D721Med (cell line): ENCODE measurements around the gene CYP26A1.

ENCODE experiments used
- DNase-seq: peaks from one replicate; pipeline ENCODE4 v3.0.0; 2011; ENCODE audit warnings: low spot score; ENCODE audit not compliant: insufficient read length
- FAIRE-seq: peaks from 2 replicates; lab custom pipeline; 2011; peaks lifted over from hg19 to GRCh38; lab: Jason Lieb, UNC
- CTCF ChIP-seq: IDR thresholded peaks from 2 replicates; pipeline ENCODE4 v1.5.1; 2012; ENCODE audit warnings: mild to moderate bottlenecking, control low read depth; ENCODE audit not compliant: insufficient read depth; ENCODE audit errors: missing control alignments

Gene CYP26A1

DNA sequence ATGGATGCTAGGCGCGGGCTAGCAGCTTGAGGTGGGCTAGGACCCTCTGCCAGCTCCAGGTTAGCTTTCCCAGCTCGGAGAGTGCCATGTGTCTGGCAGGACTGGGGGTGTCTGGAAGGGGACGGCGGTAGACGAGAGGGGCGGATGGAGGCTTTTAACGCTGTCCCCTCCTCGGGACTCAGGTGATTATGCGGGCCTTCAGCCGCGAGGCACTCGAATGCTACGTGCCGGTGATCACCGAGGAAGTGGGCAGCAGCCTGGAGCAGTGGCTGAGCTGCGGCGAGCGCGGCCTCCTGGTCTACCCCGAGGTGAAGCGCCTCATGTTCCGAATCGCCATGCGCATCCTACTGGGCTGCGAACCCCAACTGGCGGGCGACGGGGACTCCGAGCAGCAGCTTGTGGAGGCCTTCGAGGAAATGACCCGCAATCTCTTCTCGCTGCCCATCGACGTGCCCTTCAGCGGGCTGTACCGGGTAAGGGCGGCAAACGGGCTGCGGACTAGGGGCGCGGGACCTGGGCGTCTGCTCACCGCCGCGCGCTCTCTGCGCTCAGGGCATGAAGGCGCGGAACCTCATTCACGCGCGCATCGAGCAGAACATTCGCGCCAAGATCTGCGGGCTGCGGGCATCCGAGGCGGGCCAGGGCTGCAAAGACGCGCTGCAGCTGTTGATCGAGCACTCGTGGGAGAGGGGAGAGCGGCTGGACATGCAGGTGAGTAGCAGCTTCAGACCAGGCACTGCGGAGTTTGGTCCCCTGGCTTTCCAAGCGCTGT lies 1.1 kb downstream of the CYP26A1 start:
- DNase-seq (no peak), FAIRE-seq (no peak)
- no peak for TF ChIP-seq CTCF

DNA sequence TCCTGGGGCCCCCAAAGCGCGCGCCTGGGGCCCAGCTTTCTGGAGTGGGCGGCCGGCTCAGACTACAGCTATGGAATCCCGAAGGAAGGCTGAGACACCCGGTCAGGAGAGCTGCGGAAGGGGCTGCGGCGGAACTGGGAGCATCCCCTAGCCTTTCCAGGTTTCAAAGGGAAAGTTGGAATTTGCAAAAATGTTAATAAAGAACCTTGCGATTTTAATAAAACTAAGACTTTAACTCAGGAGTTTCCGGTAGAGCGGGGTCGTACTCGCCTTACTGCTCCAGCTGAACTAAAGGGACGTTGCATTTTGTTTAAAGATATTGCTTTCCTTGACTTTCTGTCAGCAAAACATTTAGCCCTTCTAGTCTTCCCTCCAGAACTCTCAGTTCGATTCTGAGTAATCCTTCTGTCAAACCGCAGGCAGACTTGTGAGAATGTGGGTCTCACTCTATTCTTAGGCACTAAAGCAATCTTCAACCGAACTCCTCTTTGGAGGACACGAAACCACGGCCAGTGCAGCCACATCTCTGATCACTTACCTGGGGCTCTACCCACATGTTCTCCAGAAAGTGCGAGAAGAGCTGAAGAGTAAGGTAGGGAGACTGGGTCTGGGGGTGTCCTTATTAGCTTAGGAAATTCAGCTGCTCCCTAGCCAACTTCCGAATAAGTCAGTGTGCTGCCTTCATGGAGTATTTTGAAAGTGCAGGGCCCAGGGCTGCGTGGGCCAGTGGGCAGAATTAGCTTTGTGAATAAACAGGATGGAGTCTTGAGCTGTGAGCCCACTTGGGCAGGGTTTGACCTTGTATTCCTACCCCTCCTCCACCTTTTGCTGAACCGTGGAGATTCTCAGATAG lies 1.9 kb downstream of the CYP26A1 start:
- DNase-seq, result no peak
- TF ChIP-seq CTCF, result no peak
- FAIRE-seq, result no peak

GRCh38 chr10:93076871-93077270 lies 3.2 kb downstream of the CYP26A1 start:
- DNase-seq (no peak), FAIRE-seq (no peak)
- TF ChIP-seq CTCF, result no peak

- FAIRE-seq (no peak), DNase-seq (no peak)
- no peak for TF ChIP-seq CTCF
These were observed 4.2 kb downstream of the CYP26A1 start for GRCh38 chr10:93077860-93078337.

DNA sequence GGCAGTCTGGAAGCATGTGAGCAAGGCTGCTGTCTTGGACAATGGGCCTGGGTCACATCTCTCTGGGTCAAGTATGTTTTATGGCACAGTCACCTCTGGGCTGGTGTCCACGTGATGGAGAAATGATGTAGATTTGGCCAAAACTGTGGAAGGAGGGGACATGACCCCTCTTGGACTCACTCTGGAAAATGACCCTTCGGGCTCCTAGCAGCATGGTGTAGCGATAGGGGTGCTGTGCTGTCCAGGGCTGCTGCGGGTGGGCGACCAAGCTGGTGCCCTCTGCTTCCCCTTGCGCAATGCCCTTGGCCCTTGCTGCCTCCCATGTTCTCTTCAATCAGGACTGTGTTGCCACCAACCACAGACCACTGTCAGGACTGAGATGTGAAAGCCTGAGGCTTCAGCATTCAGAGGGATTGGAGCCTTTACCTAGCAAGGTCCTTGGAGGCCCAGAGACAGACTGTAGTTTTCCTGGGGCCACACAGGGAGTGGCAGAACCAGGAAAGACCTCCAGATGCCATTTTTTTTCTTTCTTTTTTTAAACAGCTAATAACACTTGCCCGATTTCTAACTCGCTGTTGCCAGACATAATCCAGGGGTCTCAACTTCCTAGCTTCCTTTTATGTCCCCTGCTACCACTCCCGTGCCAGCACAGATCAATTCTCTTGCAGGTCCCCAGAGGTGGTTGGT lies 6.1 kb downstream of the CYP26A1 start:
- FAIRE-seq, result no peak
- no peak for DNase-seq
- no peak for TF ChIP-seq CTCF

GRCh38 chr10:93080350-93081046 lies 6.8 kb downstream of the CYP26A1 start:
- no peak for FAIRE-seq
- peak; percentile 87 for DNase-seq
- peak; percentile 75 for TF ChIP-seq CTCF
